HG03159 (cell line): Measurements from ENCODE around the gene CCDC6.
"Not testable (repeated sequence)": the region's sequence is repeated elsewhere in the genome, so short reads cannot be mapped to it uniquely, and the experiment has no call there.

Experiments
- ATAC-seq: cut with Tn5 transposase; IDR thresholded peaks from one replicate; pipeline ENCODE4 v1.9.1; 2021; ENCODE audit warnings: mild to moderate bottlenecking, moderate library complexity; ENCODE audit not compliant: unreplicated experiment

Gene CCDC6

GRCh38 chr10:59905731-59906416 is 482 bp downstream of the CCDC6 start:
- ATAC-seq, result peak; percentile 3

GRCh38 chr10:59905066-59905730 is 1.2 kb downstream of the CCDC6 start:
- peak; percentile 40 for ATAC-seq

- ATAC-seq, result no peak
Measured at GRCh38 chr10:59904426-59905065, 1.8 kb downstream of the CCDC6 start.

DNA sequence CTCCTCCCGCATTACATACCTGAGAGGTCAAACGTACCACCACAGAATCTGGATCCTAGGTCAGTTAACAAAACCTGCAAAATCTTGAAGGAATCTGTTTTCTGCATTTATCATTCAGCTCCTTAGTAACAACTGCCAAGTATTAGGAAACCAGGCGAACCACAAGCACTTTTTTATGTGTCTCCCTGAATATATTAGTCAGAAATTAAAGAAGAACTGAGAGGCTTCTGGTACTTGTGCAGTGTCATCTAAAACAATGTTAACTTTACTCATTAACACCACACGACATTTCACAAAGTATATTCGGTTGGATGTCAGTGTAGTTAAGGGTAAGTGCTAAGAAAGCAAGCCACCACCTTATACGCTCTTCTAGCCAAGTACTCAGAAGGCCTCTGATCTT is 2.5 kb downstream of the CCDC6 start:
- ATAC-seq, result no peak

DNA sequence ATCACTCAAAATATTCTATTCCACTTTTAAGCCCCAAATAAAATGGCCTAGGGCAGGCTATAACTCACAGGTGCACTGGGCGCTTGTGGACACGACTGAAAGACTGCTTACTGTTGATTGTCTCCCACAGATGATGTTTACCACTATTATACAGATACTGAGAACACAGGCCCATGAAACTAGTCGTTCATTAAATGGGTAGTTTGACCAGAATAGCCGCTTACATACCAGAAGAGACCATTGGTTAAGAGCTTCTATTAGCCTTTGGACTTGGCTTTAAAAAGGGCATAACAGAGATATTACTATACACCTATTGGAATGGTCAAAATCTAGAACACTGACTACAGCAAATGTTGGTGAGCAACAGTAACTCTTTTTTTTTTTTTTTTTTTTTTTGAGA is 4.3 kb downstream of the CCDC6 start:
- ATAC-seq, result no peak

DNA sequence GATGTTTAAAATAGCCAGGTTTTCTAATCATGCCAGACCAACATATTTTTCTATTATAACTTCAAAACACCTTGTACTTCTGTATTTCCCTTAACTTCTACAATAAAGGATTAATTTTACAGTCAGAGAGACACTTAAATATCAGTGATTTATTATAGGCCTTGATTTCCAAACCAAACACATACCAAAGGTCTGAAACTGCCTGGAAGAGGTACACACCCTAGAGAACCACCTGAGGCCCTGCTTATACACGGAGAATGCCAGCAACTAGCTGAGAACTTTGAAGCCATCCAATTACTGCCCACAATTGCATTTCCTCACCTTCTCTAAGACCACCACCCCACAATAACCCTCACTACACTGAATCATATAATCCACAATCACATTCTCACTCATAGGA is 4.9 kb downstream of the CCDC6 start:
- ATAC-seq, result no peak

GRCh38 chr10:59900048-59900727 is 6.2 kb downstream of the CCDC6 start:
- no peak for ATAC-seq

- ATAC-seq, result no peak
Measured at GRCh38 chr10:59898125-59898835, 8.1 kb downstream of the CCDC6 start.

- ATAC-seq, result no peak
Measured at GRCh38 chr10:59896191-59896590, 10.2 kb downstream of the CCDC6 start.

DNA sequence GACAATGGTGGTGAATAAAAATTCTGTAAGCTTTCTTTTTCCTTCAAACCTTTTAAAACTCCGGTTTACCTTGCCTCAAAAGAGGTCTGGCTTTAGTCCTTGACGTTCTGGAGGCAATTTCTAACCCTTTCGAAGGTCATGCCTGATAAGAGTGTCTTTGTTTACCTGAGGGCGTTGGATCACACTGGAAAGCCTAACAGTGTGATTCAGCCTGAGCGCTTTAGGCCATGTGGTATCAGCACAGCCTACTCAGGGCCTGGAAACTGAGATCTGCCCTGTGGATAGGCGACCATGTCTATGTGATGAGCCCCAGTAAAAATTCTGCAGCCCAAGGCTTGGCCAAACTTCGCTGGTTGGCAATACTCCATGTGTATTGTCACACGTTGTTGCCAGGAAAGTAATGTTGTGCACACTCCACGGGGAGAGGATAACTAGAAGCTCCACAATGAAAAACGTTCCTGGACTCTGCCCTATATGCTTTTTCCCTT is 10.7 kb downstream of the CCDC6 start:
- ATAC-seq, result no peak

- ATAC-seq, result no peak
Measured at GRCh38 chr10:59894114-59894513, 12.2 kb downstream of the CCDC6 start.

- no peak for ATAC-seq
Measured at GRCh38 chr10:59892697-59893096, 13.7 kb downstream of the CCDC6 start.

DNA sequence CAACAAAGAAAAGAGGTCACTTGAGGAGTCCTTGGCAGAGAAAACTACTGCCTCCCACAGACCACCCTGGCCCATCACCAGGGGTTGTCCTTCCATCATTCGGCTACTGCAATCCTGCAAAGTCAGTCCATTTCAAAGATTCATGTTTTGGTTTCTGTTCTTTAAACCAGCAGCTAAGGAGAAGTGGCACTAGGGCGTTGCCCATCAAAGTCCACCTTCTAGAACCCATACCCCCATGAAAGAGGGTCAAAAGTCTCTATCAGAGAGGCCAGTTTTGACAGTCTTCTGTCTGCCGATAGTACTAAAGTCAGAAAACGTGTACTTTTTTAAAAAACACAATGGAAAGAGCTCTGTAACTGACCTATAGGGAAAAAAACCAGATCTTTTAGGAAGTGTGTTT is 14.4 kb downstream of the CCDC6 start:
- ATAC-seq, result no peak

DNA sequence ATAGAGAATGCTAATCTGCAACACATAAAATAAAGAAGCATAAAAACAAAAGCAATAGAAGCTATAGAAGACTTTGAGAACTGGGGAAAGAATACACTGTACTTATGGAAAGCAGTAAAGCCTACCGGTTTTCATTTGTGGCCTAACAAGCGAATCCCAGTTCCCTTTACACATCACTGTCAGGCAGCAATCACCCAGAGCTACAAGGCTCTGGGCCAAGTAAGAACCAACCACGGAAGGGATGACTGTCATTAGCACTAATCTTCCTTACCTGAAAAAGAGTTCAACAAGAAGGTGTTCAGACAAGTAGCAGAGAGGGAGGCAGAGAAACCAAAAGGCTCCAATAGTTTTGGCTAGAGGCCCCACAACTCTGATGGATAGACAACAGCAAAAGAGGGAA is 15.0 kb downstream of the CCDC6 start:
- ATAC-seq, result peak; percentile 39

DNA sequence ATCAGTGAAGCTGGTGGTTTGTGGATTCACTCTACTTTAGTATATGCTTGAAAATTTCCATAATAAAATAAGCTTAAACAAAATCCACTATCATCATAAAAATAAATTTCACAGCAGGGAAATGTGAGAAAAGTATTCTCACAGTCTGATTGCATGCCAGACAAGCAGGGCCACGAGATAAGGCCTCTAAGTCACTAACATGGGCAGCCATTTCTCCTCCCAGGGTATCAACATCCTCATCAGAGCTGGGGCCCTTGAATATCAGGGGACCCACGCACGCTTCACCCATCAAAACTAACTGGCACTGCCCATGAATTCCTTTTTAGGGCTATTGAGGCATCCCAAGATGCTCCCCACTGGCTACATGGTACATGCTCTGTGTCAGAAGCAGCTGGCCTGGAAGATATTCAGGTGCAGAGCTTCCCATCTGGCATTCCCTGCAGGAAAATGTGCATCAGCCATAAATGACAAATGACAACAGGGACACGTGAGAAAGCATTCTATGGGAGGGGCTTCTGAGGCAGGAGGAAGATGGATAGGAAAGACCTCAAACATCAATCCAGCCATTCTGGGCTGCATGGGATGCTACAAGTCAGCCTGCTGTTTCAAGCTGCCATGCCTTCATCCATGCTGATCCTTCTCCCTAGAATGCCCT is 17.4 kb downstream of the CCDC6 start:
- no peak for ATAC-seq

DNA sequence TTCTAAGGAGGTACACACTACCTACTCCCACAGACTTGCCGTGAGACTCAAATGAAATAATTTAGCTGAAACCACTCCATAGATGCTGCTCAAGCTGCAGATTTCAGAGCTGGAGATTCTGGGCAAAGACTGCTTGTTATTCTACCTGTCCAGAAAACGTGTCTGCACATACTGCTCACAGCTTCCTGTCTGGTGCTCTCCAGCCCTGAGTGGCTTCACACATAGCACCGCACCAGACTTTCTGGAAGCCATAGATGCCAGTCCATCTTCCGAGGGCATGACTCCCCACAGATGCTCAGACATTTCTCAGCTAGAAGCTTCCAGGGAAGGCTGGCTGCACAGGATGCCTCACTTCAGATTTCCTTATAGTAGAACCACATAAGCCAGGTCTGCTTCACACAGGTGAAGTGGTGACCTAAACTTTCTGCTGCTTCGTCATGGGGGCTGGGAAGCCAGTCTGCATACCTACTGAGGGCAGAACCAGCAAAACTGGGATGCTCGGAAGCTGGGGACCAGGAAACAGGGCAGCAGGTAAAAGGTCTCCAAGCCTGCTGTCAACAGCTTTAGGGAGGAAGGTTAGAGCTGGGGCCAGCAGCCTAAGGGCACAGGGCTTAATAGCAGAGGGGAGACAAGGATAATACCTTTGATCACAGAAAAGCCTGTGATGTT is 18.2 kb downstream of the CCDC6 start:
- no peak for ATAC-seq

DNA sequence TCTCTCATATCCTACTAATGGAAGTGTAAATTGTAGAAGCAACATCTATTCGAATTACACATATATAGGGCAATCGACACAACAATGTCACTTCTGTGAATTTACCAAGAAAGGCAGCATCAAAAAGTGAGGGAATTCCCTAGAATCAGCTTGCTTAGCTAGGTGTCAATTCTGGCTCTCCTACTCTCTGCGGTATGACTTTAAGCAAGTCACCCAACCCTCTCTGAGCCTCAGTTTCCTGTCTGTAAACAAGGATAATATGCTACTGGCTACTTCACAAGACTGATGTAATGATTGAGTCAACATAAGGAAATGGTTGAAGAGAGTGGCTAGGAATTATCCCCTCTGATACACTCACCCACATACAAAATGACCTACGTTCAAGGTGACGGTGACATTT is 19.4 kb downstream of the CCDC6 start:
- no peak for ATAC-seq

GRCh38 chr10:59885430-59886134 is 20.8 kb downstream of the CCDC6 start:
- peak; percentile 90 for ATAC-seq

- ATAC-seq, result not testable (repeated sequence)
Measured at GRCh38 chr10:59884893-59885292, 21.5 kb downstream of the CCDC6 start.
